ES-I3 (cell line): Measurements from ENCODE around the gene CACNA2D4.

Experiments used
- H3K36me3 ChIP-seq: 2 replicates; pipeline ENCODE4 v1.6.1; 2013; ENCODE audit warnings: mild to moderate bottlenecking, low read length, control low read depth, moderate library complexity; ENCODE audit not compliant: insufficient read depth
- H3K4me1 ChIP-seq: 2 replicates; pipeline ENCODE4 v1.6.1; 2013; ENCODE audit warnings: mild to moderate bottlenecking, control low read depth, low read length; ENCODE audit not compliant: insufficient read depth
- H3K9ac ChIP-seq: 2 replicates; pipeline ENCODE4 v1.6.1; 2013; ENCODE audit warnings: low read depth, mild to moderate bottlenecking, low read length, moderate library complexity
- H3K9me3 ChIP-seq: 2 replicates; pipeline ENCODE4 v1.6.1; 2013; ENCODE audit warnings: mild to moderate bottlenecking, low read length, moderate library complexity; ENCODE audit not compliant: control insufficient read depth, insufficient read depth

CACNA2D4 gene

DNA sequence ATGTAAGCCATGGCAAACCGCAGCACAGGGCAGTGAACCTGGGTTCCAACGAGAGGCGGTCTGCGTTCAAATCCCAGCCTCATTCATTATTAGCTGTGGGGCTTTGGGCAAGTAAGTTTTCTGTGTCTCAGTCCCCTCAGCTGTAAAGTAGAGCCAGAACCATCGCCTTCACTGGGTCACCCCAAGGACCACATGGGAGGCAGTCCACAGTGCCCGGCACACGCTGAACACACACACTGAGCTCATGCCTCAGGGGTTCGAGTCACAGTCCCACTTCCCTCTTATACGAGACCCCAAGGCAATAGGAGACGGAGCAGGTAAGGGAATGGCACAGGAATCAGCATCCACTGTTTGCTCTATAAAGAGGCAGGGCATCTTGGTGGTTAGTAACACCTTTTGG, 79.0 kb downstream of the CACNA2D4 start:
- Histone ChIP-seq H3K9ac (no peak overlapping the region), H3K4me1 (peaks cover 5% of the 10 kb centered on the region; the same call in 1 of the 2 replicates), H3K9me3 (no peaks in the 10 kb centered on the region), H3K36me3 (no peaks in the 10 kb centered on the region)

GRCh38 chr12:1838994-1839365, 79.5 kb downstream of the CACNA2D4 start:
- no peak overlapping the region for H3K9ac ChIP-seq
- no peaks in the 10 kb centered on the region for H3K9me3 ChIP-seq
- peaks cover 4% of the 10 kb centered on the region; the same call in 1 of the 2 replicates for H3K4me1 ChIP-seq
- no peaks in the 10 kb centered on the region for H3K36me3 ChIP-seq

DNA sequence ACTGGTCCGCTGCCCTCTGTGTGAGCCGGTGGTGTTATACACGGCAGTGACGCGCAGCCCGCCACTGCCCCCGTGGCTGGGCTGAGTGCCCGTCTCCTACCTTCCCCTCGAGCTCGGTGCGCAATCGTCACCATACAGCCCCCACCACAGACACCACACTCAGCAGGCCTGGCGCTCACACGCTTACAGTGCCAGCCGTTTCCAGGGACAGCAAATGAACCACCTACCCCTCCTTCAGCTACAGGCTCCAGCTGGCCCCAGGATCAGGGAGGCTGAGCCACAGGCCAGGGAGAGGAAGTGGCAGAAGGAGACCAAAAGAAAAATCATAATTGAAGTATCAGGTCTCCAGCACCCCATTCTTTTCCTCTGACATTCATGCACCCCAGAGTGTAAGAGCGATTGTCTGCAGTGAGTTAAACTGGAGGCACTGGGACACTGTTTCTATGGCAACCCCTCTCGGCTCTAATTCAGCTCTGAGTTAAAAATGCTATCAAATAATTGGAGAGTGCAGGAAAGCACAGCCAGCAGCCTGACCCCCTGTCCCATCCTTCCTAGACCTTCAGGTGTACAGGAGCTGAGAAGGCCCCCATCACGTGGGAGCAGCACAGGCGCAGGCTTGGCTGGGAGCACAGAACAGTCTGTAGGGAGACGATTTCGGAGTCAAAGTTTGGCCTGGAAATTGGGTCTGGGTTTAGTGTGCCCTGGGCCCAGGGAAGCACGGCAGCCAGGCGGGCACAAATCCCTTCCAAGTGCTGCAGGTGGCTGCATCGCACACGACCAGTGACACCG, 80.1 kb downstream of the CACNA2D4 start:
- H3K36me3 ChIP-seq = no peaks in the 10 kb centered on the region
- no peaks in the 10 kb centered on the region for H3K9me3 ChIP-seq
- H3K9ac ChIP-seq = no peak overlapping the region
- peaks cover 4% of the 10 kb centered on the region; the same call in 1 of the 2 replicates for H3K4me1 ChIP-seq

GRCh38 chr12:1837541-1838204, 80.8 kb downstream of the CACNA2D4 start:
- Histone ChIP-seq H3K9me3 (no peaks in the 10 kb centered on the region), H3K36me3 (no peaks in the 10 kb centered on the region), H3K9ac (no peak overlapping the region), H3K4me1 (peaks cover 4% of the 10 kb centered on the region; the same call in 1 of the 2 replicates)

- Histone ChIP-seq H3K9me3 (no peaks in the 10 kb centered on the region), H3K4me1 (peaks cover 4% of the 10 kb centered on the region; the same call in 1 of the 2 replicates), H3K36me3 (no peaks in the 10 kb centered on the region), H3K9ac (no peak overlapping the region)
Measured at GRCh38 chr12:1836854-1837421, 81.5 kb downstream of the CACNA2D4 start.

DNA sequence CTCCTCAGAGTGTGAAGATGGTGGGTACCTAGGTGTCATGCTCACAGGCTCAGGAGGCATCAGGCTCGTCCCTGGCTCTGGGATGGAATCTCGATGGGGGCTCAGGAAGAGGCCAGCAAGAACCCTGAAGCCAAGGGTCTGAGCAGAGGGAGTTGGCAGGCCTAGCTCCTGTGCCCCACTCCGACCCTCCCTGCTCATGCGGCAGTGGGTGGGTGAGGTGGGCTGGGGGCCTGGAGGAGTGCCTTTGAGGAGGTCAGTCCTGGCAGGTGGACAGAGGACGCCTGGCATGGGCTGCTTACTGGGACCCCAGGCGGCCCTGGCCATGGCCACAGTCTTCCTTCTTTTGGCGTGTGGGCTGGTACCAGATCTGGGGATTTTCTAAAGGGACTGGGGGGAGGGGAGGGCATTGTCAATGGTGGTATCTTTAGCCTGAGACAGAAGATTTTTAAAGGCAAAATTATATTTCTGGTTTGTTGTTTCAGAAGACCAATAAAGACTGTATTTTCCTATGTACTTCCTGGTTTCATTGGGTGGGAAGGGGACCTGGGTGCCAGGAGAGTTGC, 82.1 kb downstream of the CACNA2D4 start:
- H3K36me3 ChIP-seq = no peaks in the 10 kb centered on the region
- no peaks in the 10 kb centered on the region for H3K9me3 ChIP-seq
- H3K4me1 ChIP-seq = peaks cover 4% of the 10 kb centered on the region; the same call in 1 of the 2 replicates
- H3K9ac ChIP-seq = no peak overlapping the region

DNA sequence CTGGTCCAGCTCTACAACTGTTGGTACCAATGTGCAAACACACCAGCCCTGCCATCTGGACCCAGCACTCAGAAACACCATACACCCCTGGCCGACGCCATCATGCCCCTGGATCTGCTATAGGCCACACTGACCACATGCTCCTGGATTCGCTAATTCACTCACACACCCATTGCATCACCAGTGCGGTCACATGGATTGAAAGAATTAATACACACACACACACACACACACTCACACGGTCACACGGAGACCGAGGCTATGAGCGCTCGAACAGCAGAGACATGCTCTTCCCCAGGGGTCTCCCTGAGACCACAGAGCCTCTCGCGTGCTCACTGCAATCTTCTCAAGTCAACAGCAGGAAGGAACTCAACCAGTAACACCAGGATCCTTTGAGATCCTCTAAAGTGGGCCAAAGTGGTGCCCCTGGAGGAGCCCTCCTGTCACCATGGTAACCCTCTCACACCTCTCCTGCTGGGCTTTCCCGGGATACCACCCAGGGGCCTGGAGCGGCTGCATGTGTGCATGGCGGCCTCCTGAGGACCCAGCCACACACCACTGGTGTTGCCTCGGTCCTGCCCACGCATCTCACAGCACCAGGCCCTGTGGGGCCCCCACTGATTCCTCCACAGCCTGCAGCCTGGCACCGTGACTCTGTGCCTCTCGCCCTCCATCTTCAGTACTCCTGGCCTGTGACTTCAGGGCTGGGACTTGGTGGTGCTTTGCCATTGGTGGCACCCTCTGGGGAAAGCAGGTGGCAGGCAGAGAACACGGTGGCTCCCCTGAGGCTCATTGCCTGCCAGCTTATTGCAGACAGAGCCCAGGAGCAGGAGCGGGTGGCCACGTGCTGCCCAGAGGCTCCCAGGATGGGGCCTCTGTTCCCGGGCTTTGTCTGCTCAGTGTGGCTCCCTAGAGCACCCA, 83.0 kb downstream of the CACNA2D4 start:
- H3K4me1 ChIP-seq = peaks cover 4% of the 10 kb centered on the region; the same call in 1 of the 2 replicates
- no peak overlapping the region for H3K9ac ChIP-seq
- no peaks in the 10 kb centered on the region for H3K9me3 ChIP-seq
- no peaks in the 10 kb centered on the region for H3K36me3 ChIP-seq

DNA sequence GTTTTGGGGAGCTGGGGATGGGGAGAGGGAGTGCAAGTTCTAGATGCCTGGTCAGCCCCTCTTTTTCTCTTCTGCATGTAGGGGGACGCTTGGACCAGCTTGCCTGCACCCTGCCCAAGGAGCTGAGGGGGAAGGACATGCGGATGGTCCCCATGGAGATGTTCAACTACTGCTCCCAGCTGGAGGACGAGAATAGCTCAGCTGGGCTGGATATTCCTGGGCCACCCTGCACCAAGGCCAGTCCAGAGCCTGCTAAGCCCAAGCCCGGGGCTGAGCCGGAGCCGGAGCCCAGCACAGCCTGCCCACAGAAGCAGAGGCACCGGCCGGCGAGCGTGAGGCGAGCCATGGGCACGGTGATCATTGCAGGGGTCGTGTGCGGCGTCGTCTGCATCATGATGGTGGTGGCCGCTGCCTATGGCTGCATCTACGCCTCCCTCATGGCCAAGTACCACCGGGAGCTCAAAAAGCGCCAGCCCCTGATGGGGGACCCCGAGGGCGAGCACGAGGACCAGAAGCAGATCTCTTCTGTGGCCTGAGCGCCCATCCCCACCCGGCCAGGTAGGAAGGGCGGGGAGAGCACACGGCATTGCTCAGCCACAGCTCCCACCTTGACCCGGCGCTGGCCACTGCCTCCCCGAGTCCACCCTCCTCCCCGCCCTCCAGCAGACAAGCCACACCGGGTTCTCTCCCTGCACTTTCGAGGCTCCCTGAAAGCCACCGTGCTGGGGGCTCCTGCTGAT, 84.1 kb downstream of the CACNA2D4 start:
- Histone ChIP-seq H3K4me1 (no peaks in the 10 kb centered on the region; the same call in 1 of the 2 replicates), H3K36me3 (no peaks in the 10 kb centered on the region), H3K9me3 (no peaks in the 10 kb centered on the region), H3K9ac (no peak overlapping the region)

GRCh38 chr12:1833596-1834028, 84.8 kb downstream of the CACNA2D4 start:
- H3K36me3 ChIP-seq = no peaks in the 10 kb centered on the region
- H3K9me3 ChIP-seq = no peaks in the 10 kb centered on the region
- no peaks in the 10 kb centered on the region; the same call in 1 of the 2 replicates for H3K4me1 ChIP-seq
- no peak overlapping the region for H3K9ac ChIP-seq

DNA sequence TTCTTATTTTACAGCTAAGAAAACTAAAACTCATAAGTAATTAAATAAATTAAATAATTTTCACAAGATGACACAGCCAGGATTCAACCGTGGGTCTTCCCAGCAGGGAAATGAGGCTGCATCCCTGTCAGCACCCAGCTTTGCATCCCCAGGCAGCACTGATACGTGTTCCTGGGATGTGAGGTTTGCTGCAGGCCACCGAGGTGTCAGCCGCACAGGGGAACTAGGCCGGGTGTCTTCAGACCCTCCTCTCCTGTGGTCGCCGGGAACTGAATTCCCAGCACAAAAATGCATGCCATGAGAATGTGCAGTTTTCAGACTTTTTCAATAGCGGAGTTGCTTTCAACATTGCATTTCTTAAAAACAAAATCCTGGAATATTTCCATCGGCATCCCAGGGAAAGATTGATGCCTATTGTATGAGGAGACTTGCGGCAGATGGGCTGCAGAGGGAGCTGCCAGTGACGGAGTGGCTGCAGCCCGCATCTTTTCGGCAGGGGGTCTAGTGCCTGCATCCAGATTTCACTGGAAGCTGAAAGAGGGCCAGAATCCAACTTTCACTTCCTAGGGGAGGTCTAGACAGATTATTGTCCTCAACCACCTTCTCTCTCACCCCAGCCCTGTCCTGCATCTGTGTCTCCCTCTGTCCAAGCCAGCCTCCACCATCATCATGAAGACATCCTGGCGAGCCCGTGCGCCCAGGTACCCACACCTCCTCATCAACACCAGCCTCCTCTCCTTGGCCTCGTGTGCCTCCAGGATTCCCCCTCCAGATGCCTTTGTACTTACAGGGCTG, 85.5 kb downstream of the CACNA2D4 start:
- Histone ChIP-seq H3K4me1 (no peaks in the 10 kb centered on the region; the same call in 1 of the 2 replicates), H3K9ac (no peak overlapping the region), H3K36me3 (no peaks in the 10 kb centered on the region)

DNA sequence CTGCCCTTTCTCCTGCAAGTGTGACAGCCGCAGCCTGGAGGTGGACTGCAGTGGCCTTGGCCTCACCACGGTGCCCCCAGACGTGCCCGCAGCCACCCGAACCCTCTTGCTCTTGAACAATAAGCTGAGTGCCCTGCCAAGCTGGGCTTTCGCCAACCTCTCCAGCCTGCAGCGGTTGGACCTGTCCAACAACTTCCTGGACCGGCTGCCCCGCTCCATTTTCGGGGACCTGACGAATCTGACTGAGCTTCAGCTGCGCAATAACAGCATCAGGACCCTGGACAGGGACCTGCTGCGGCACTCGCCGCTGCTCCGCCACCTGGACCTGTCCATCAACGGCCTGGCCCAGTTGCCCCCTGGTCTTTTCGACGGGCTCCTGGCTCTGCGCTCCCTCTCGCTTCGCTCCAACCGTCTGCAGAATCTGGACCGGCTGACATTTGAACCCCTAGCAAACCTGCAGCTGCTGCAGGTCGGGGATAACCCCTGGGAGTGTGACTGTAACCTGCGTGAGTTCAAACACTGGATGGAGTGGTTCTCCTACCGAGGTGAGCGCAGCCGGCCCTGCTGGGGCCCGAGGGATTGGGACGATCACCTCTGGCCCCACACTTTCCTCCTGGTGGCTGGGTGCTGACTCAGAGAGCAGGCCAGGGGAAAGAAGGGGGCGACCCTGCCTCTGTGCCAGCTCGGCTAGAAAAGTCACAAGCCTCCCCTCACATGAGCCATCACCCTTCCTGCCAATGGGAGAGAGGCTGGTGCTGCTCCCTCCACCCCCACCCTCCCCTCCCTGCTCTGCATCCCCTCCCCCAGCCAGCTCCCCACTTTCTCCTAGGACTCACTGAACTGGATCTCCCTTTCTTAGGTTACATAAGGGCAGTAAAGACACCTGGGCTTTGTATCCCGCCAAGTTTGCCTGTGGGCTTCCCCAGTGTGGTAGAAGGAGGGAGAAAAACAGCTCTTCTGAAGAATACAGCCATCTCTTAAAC, 87.2 kb downstream of the CACNA2D4 start:
- Histone ChIP-seq H3K4me1 (no peaks in the 10 kb centered on the region; the same call in 1 of the 2 replicates), H3K9me3 (no peaks in the 10 kb centered on the region), H3K36me3 (no peaks in the 10 kb centered on the region), H3K9ac (peak overlapping the region; percentile 6; the same call in 1 of the 2 replicates)

More for the DNA sequence above, 85.5 kb downstream of the CACNA2D4 start:
- no peaks in the 10 kb centered on the region for H3K9me3 ChIP-seq
